Endodermal cell (in vitro differentiated cells): ENCODE measurements around the gene RTF1. TPM values are rescaled to one million over a fixed set of nuclear protein-coding genes. Genes with fewer than 3 reads are reported as not detected.

Experiments
- DNase-seq: peaks from one replicate; pipeline ENCODE4 v3.0.0-alpha.2; 2017
- H3K27ac ChIP-seq: 2 replicates; pipeline ENCODE4 v1.5.1; 2013; ENCODE audit warnings: mild to moderate bottlenecking, low read depth, low read length, moderate library complexity
- H3K27me3 ChIP-seq: 2 replicates; pipeline ENCODE4 v1.6.1; 2013; ENCODE audit warnings: mild to moderate bottlenecking, low read length, moderate library complexity; ENCODE audit not compliant: insufficient read depth, control insufficient read depth, poor library complexity, severe bottlenecking
- H3K36me3 ChIP-seq: 2 replicates; pipeline ENCODE4 v1.7.0; 2013; ENCODE audit warnings: mild to moderate bottlenecking, low read length, moderate library complexity; ENCODE audit not compliant: control insufficient read depth, insufficient read depth
- H3K4me1 ChIP-seq: one replicate; pipeline ENCODE4 v1.7.0; 2013; ENCODE audit warnings: low read length; ENCODE audit not compliant: control insufficient read depth, insufficient read depth
- H3K4me3 ChIP-seq: 2 replicates; pipeline ENCODE4 v1.5.1; 2013; ENCODE audit warnings: mild to moderate bottlenecking, low read length, moderate library complexity
- H3K9ac ChIP-seq: 2 replicates; pipeline ENCODE4 v1.6.1; 2013; ENCODE audit warnings: mild to moderate bottlenecking, low read length, moderate library complexity; ENCODE audit not compliant: poor library complexity, severe bottlenecking; ENCODE audit errors: extremely low read depth
- H3K9me3 ChIP-seq: 2 replicates; pipeline ENCODE4 v1.6.1; 2013; ENCODE audit warnings: mild to moderate bottlenecking, low read length, moderate library complexity; ENCODE audit not compliant: control insufficient read depth
- H3K27ac Mint-ChIP-seq: 2 replicates; pipeline ENCODE4 v1.8.0; 2020; ENCODE audit warnings: mixed read lengths
- H3K27me3 Mint-ChIP-seq: 2 replicates; pipeline ENCODE4 v1.8.0; 2021; ENCODE audit warnings: mild to moderate bottlenecking, mixed read lengths; ENCODE audit not compliant: insufficient read depth
- H3K36me3 Mint-ChIP-seq: 2 replicates; pipeline ENCODE4 v1.8.0; 2020; ENCODE audit warnings: low read depth, mixed read lengths
- H3K4me1 Mint-ChIP-seq: 2 replicates; pipeline ENCODE4 v1.8.0; 2020; ENCODE audit warnings: mixed read lengths
- H3K4me3 Mint-ChIP-seq: 2 replicates; pipeline ENCODE4 v1.8.0; 2020; ENCODE audit warnings: mild to moderate bottlenecking, moderate library complexity, mixed read lengths
- H3K9me3 Mint-ChIP-seq: 2 replicates; pipeline ENCODE4 v1.8.0; 2020; ENCODE audit warnings: mild to moderate bottlenecking, mixed read lengths
- CTCF ChIP-seq: fragments of 200-600 bp; sonication (generic); conservative IDR thresholded peaks from 2 replicates; pipeline ENCODE4 v1.5.0; 2021; ENCODE audit warnings: antibody characterized with exemption, mild to moderate bottlenecking
- WGBS, 2 experiments: methylation state at CpG; one replicate each; pipeline versions ENCODE4 v1.1.5 to v1.1.7; 2013; ENCODE audit warnings: missing lambda C conversion rate in 2 of 2, mixed read lengths in 1 of 2; ENCODE audit not compliant: insufficient coverage in 1 of 2, insufficient read length in 1 of 2; 5-methylcytosine and 5-hydroxymethylcytosine counted together
- total RNA-seq, 2 donors: library from RNA; stranded (reverse); fragmentation: NEBNext Ultra II Directional in 1 of 2; extraction: Animal tissue kit (Norgen Biotek cat#: 25700) in 1 of 2; gene quantifications; 2 replicates in 1 of 2; 3 replicates in 1 of 2; pipeline ENCODE4 v1.2.1, GENCODE V29; 2021

Gene RTF1
- total RNA-seq, 2 donors from 2014 or later = 48.6 to 66.3 TPM

GRCh38 chr15:41396111-41396510 is 20.8 kb upstream of the RTF1 start:
- Mint-ChIP-seq H3K27me3 (no peaks in the 10 kb centered on the region), H3K4me1 (no peaks in the 10 kb centered on the region), H3K36me3 (peaks cover 25% of the 10 kb centered on the region), H3K9me3 (no peaks in the 10 kb centered on the region), H3K27ac (no peak overlapping the region), H3K4me3 (no peak overlapping the region)
- H3K9me3 ChIP-seq = no peaks in the 10 kb centered on the region
- no peak overlapping the region for H3K4me3 ChIP-seq
- no peak for DNase-seq
- no peak overlapping the region for H3K9ac ChIP-seq
- H3K36me3 ChIP-seq = peaks cover 18% of the 10 kb centered on the region
- H3K4me1 ChIP-seq = no peaks in the 10 kb centered on the region
- no peak overlapping the region for H3K27ac ChIP-seq
- TF ChIP-seq CTCF = no peak
- H3K27me3 ChIP-seq = no peaks in the 10 kb centered on the region
- WGBS, 2 experiments = 94 to 100% methylated on average over 2 to 3 of the region's 3 CpGs

- no peaks in the 10 kb centered on the region for H3K9me3 Mint-ChIP-seq
- H3K9me3 ChIP-seq = no peaks in the 10 kb centered on the region
- WGBS, 2 experiments = 12 to 14% methylated on average over 7 to 8 of the region's 9 CpGs
- peaks cover under 1% of the 10 kb centered on the region for H3K36me3 ChIP-seq
- H3K4me3 Mint-ChIP-seq = peak overlapping the region; percentile 84
- peaks cover 1% of the 10 kb centered on the region for H3K36me3 Mint-ChIP-seq
- H3K27me3 ChIP-seq = no peaks in the 10 kb centered on the region
- peak overlapping the region; percentile 83 for H3K27ac Mint-ChIP-seq
- TF ChIP-seq CTCF = no peak
- H3K27ac ChIP-seq = no peak overlapping the region
- H3K27me3 Mint-ChIP-seq = no peaks in the 10 kb centered on the region
- H3K4me1 ChIP-seq = no peaks in the 10 kb centered on the region
- DNase-seq = no peak
- peak overlapping the region; percentile 90 for H3K4me3 ChIP-seq
- H3K4me1 Mint-ChIP-seq = peaks cover 3% of the 10 kb centered on the region
- peak overlapping the region; percentile 76 for H3K9ac ChIP-seq
These were observed 15.0 kb upstream of the RTF1 start for GRCh38 chr15:41401904-41402267.

GRCh38 chr15:41407341-41407740 is 9.6 kb upstream of the RTF1 start:
- H3K9ac ChIP-seq = no peak overlapping the region
- H3K4me3 ChIP-seq = no peak overlapping the region
- no peak overlapping the region for H3K4me3 Mint-ChIP-seq
- no peaks in the 10 kb centered on the region for H3K27me3 ChIP-seq
- WGBS, 2 experiments = 93% methylated on average over 5 of the region's 5 CpGs
- H3K36me3 ChIP-seq = no peaks in the 10 kb centered on the region
- H3K4me1 Mint-ChIP-seq = peaks cover 6% of the 10 kb centered on the region
- no peak for DNase-seq
- no peaks in the 10 kb centered on the region for H3K4me1 ChIP-seq
- no peaks in the 10 kb centered on the region for H3K36me3 Mint-ChIP-seq
- no peaks in the 10 kb centered on the region for H3K9me3 ChIP-seq
- no peaks in the 10 kb centered on the region for H3K9me3 Mint-ChIP-seq
- H3K27ac Mint-ChIP-seq = no peak overlapping the region
- H3K27me3 Mint-ChIP-seq = no peaks in the 10 kb centered on the region
- TF ChIP-seq CTCF = no peak
- no peak overlapping the region for H3K27ac ChIP-seq
